NCI-H2227 treated with DMSO at 0.1 percent for 48 hours (cell line): Measurements from ENCODE around the gene PRKCA.
"Not testable (repeated sequence)": the region's sequence is repeated elsewhere in the genome, so short reads cannot be mapped to it uniquely, and the experiment has no call there.

ENCODE experiments used
- DNase-seq: peaks from one replicate; lab custom pipeline; 2025; lab: John Stamatoyannopoulos, UW

The PRKCA gene

GRCh38 chr17:66684261-66684660, 381.8 kb downstream of the PRKCA start:
- no peak for DNase-seq

- no peak for DNase-seq
Measured at GRCh38 chr17:66684731-66685130, 382.3 kb downstream of the PRKCA start.

GRCh38 chr17:66686601-66687000, 384.2 kb downstream of the PRKCA start:
- no peak for DNase-seq

- DNase-seq: no peak
Measured at GRCh38 chr17:66687570-66688284, 385.3 kb downstream of the PRKCA start.

- no peak for DNase-seq
Measured at GRCh38 chr17:66689221-66689620, 386.8 kb downstream of the PRKCA start.

GRCh38 chr17:66690166-66690565, 387.8 kb downstream of the PRKCA start:
- DNase-seq: no peak

- no peak for DNase-seq
Measured at GRCh38 chr17:66691644-66692420, 389.4 kb downstream of the PRKCA start.

- no peak for DNase-seq
Measured at GRCh38 chr17:66692421-66692690, 389.9 kb downstream of the PRKCA start.

- DNase-seq: no peak
Measured at GRCh38 chr17:66695098-66695497, 392.7 kb downstream of the PRKCA start.

- DNase-seq: no peak
Measured at GRCh38 chr17:66698270-66698669, 395.9 kb downstream of the PRKCA start.

GRCh38 chr17:66701462-66701861, 399.0 kb downstream of the PRKCA start:
- DNase-seq: no peak

- DNase-seq: no peak
Measured at GRCh38 chr17:66702106-66702936, 399.9 kb downstream of the PRKCA start.

GRCh38 chr17:66704858-66705520, 402.6 kb downstream of the PRKCA start:
- DNase-seq: peak; percentile 39

- DNase-seq: no peak
Measured at GRCh38 chr17:66706851-66707450, 404.5 kb downstream of the PRKCA start.

- DNase-seq: no peak
Measured at GRCh38 chr17:66711401-66711800, 409.0 kb downstream of the PRKCA start.

- peak; percentile 30 for DNase-seq
Measured at GRCh38 chr17:66711881-66712321, 409.5 kb downstream of the PRKCA start.

- DNase-seq: no peak
Measured at GRCh38 chr17:66712453-66712852, 410.0 kb downstream of the PRKCA start.

GRCh38 chr17:66713021-66713532, 410.7 kb downstream of the PRKCA start:
- not testable (repeated sequence) for DNase-seq

GRCh38 chr17:66713533-66714042, 411.2 kb downstream of the PRKCA start:
- no peak for DNase-seq

- DNase-seq: no peak
Measured at GRCh38 chr17:66714046-66715023, 411.9 kb downstream of the PRKCA start.
